ENCODE data around the gene MAN2C1.
A peak's percentile ranks its signal among the peaks of the same experiment; 100 is the strongest.
"Not testable (repeated sequence)": the region's sequence is repeated elsewhere in the genome, so short reads cannot be mapped to it uniquely, and the experiment has no call there.

The MAN2C1 gene

DNA sequence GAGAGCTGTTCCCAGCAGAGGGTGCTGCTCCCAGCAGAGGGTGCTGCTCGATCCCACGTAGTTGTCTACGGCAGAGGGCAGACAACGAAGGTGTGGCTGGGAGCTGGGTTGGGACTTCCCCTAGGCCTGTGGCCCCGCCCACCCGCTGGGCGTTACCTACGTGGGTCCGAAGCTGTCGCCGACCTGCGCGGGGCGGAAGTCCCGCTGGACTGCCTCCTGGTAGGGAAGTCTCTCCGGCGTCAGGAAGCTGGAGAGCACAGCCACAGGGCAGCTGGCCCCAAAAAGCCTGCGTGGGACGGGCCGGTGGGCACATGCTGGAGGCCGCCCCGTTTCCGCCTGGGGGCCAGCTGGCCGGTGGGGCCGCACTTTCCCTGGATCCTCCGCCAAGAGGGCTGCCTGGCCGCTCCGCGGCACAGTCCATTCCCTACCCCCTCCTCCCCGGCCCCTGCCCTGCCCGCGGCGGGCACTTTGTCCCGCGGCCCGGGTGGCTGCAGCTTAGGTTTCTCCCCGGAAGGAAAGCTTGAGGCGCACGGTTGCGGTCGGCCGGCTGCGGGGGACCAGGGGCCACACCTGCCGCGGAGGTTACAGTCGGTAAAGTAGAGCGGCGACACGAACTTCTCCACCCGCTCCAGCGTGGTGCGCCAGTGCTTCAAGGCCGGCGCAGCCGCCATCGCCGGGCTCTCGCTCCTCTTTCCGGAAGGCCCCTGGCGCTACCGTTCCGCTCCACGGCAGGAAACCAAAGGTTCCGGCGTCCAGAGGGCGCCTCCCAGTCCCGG lies at the start of gene MAN2C1:
Gene MAN2C1 (minus strand): TSS at position 695 of the 776 bp plus-strand sequence. CDS start 24 bp downstream, at position 671.
- DNase-seq: peak; percentile 93

DNA sequence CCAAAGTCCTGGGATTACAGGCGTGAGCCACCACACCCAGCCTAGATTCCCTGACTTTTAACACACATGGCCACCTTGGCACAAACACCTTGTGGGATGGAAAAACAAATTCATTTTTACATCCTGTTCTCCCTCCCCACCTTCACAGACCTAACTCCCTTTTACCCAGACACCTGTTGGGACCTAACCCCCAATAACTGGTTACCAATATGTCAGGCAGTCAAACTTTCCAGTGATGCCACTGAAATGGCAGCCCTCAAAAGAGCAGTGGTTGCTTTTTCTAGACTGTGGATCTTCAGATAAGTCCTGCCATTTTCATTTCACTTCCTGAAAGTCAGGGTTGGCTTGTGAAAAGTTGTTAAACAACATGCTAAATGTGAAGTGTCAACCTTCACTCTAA lies 48.2 kb upstream of the MAN2C1 start:
- DNase-seq: no peak

DNA sequence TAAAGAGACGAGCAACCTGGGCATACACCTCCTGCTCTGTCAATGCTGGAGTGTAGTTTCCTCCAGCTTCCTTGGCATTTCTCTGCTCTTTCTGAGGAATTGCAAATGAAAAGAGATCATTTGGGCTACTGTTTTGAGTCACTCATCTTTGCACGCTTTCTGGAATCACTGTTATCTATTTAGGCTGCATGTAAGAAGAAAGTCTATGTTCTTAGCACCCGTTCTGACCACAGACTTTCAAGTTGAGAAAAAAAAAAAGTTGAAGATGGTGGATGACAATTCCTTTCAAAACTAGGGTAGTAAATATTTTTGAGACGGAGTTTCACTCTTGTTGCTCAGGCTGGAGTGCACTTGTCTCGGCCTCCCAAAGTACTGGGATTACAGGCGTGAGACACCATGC lies 41.8 kb upstream of the MAN2C1 start:
- no peak for DNase-seq

DNA sequence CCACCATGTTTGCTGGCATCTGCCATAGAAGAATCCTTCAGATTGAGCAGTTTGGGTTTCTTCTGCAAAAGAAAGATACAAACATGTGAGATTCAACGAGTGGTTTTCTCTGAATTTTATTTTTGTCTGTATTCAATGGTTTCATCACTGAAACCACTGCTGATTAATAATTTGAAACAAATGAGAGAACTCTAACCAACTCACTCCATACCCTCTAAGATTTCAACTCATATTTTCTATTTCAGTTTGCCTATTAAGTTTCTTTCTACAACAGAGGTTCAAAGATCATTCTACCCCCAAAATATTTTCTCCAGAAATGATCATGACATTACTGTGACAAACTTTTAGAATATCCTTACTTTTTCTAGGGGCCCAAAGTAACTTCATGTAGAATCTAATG lies 38.7 kb upstream of the MAN2C1 start:
- DNase-seq: no peak

DNA sequence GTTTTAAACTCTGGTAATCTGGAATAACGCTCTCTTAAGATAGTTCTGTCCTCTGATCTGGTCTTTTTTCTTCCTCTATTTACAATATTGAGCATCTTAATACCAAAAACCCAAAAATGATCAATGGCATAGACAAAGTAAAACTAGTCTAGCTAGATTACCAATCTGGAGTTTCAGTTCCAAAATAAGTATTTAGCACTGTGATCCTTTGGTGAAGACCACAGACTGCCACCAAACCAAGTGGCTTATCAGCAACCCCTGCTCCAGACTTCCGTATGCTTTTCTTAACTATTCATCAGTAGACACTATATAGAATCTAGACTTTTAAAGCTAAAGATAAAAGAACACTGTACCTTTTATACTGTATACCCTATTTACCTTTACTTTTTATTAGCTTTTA lies 35.5 kb upstream of the MAN2C1 start:
- no peak for DNase-seq

DNA sequence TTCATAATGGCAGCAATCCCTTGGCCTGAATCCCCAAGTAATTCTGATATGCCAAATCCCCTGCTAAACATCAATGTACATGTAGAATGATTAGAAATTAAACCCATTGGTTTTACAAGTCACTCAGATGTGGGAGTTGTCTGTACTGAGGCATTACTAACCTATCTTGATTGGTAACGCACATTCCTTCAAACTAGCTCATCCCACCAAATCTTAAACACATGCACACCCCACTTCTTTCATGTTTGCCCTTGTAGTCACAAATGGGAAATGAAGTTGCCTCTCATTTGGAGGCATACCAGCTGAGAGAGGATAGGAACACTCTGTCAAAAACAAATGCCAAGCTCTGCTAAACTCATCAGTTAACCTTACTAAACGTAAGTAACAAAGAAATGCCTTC lies 29.1 kb upstream of the MAN2C1 start:
- no peak for DNase-seq

DNA sequence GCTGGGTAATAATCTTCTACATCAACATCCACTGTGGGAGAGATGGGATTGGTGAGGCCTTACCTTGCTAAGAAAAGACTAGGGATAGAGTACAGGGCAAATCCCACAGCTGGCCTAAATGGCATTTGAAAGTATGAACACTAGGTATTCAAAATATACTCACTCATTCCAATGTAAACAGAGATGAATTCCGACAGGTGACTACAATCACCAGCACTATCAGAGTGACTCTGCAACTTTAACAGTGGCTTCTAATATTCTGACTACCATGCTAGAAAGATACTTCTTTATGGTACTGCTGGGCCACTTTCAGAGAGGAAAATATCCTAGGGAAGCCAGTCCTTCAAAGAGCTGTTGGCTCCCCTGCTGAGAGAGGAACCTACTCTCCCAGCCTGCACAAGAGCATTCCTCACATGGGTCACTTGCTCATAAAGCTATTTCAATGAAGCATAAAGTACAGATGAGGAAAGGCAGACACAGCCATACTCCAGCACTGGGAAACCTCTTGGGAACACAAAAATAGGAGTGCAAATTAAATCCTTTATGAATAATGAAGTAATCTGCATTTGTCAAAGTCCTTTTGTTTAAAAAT lies 21.5 kb upstream of the MAN2C1 start:
- no peak for DNase-seq

DNA sequence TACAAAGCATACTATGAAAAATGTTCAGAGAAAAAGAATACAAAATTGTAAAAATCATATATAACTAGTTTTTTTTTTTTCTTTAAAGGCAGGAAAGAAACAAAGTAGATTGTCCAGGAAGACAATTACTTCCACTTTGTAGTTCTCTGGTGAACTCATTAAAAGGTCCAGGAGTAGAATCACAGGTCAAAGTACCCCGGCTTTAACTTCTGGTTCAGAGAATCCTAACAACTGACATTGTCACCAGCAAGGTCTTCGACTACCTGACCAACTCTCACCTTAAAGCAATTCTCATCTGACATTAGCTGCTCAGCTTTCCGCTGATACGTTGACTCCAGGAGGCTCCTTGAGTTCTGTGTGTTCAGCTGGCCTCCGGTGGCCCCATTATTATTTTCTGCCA lies 15.6 kb upstream of the MAN2C1 start:
- not testable (repeated sequence) for DNase-seq

DNA sequence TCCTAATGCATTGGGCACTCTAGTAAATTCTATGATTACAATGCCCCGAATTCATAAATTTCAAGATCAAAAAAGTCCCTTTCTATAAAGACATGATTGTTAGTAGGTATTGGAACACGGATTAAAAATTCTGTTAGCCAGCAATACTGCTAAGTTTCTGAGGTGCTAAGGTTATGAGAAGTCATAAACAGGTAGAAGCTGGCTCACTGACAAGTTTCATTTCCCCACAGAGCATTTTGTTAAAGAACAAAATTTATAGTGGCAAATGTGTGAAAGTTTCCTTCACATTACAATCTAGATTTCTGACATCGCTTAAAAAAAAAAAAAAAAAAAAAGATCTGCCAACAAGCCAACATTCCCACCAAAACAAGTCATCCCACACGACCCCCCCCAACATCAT lies 12.4 kb upstream of the MAN2C1 start:
- no peak for DNase-seq

DNA sequence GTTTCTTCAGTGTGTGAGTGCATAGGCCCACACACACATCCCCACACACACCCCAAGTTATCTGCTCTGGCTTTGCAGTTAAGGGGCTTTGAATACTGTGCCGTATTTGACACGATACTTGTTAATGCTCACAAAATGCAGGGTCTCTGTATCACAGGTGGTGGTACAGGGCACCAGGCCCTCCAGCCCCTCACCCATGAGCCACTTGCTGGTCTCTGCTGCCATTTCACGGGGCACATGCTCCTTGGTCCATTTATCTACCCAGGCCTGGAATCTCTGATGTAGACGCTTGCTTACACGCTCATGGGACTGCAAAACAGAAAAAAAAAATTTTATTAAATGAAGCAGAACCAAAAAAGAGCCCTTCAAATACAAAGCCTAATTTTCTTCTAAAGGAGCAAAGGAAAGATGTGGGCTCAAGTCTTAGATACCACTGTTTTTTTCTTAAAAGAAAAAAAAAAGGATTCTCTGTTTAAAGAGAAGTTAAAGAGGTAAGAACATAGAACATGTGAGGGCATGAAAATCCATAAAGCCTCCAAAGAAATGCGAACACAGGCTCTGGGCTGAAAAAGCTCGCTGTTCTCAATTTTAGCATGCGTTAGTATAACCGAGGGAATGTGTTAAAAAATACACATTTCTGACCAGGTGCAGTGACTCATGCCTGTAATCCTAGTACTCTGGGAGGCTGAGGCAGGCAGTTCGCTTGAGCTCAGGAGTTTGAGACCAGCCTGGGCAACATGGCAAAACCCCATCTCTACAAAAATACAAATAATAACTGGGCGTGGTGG lies 3.7 kb upstream of the MAN2C1 start:
- no peak for DNase-seq

DNA sequence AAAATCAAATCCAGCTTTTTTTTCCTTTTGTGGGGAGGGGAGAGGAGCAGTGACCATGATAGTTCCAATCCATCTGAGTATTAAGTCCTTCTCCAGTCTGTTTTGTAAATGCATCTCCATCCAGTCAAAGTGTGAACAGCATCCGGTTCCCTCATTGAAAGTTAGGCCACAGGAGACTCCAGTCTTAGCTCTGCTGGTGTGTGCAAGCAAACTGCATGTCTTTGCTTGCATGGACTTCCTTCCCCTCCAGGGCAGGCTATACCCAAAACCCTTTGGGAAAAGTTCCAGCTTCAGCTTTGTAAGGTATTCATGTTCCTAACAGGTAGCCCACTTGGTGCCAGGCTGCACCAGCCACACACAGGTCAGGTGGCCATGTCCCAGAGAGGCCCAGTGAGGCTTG lies 3.1 kb upstream of the MAN2C1 start:
- DNase-seq: no peak

DNA sequence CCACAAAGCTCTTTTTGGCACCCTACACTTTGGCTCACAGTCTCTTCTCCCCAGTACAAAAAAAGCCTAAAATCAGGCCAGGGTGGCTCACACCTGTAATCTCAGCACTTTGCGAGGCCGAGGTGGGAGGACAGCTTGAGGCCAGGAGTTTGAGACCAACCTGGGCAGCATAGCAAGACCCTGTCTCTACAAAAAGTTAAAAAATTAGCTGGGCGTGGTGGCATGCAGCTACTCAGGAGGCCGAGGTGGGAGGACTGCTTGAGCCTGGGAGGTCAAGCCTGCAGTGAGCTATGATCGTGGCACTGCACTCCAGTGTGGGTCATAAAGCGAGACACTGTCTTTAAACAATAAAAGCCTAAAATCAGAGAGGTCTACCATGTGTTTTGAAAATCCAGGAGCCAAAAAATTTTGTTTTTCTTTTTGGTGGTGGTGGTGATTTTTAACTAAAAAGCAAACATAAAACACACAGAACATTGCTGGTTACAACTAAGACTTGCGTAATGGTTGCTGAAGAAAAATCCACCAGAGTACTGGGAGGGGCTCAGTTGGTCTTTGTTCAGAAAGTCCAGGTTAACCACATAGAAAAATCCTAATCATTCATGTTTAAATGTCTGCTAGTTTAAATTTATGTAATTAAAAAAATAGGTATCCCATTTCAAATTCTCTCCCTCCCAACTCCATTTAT lies 1.6 kb upstream of the MAN2C1 start:
- DNase-seq: no peak

DNA sequence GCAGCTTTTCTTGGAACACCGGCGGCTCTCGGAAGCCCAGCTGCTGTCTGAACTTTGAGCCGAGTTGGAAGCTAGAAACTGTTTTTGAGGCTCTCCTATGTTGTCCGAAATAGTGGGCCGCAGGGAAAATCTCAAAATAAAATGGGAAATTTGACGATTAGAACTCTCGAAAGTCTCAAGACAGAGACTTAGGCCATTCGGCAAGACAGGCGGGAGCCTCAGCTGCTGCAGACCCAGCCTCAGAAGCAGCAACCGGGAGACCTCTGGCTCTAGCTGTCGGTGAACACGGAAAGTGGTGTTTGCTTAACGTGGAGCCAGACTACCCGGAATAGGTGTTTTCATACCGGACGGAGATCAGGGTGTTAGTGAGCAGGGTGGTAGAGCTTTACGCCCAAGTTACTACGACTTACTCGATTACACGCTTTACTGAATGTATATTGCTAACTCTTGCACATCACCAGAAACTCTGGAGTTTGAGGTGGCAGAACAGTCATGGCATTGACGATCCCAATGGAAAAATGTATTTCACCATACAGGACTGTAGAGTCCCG lies 357 bp upstream of the MAN2C1 start:
- DNase-seq: peak; percentile 27

DNA sequence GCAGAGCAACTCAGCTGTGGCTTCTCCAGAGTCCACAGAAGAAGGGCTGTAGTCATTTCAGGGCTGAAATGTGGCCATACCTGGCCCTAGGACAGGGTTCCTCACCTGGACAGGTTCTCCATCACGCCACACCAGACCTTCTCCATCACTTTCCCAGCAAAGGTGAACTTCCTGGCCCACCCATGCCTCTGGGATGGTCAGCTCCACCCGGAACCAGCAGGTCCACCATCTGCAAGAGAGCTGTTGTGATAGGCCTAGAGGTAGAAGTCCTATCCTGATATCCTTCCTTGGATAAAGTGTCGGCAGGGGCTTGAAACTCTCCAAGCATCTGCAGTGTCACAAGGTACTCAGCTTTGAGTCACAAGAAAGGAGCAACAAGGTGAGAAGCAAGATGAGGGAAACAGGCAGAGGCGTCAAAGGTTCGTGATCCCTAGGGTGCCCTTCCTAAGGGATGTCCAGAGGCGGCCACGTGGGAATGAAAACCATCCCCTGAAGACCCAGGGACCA lies 948 bp downstream of the MAN2C1 start:
- DNase-seq: no peak

DNA sequence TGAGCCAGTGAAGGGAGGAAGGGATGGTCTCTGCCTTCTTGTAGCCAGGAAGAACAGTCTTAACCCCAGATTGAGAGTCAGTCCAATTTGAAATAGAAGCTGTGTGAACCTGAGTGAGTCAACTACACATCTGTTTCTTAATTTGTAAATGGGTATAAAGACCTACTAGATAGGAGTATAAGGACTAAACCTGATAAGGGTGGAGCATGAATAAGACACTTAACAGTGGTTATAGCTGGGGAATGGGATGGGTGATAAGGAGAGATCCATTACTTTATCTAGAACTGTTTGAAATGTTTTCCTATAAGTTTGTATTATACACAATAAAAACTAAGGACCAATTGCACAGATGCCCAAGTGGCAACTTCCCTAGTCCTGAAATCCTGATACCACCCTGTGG lies 1.4 kb downstream of the MAN2C1 start:
- no peak for DNase-seq

DNA sequence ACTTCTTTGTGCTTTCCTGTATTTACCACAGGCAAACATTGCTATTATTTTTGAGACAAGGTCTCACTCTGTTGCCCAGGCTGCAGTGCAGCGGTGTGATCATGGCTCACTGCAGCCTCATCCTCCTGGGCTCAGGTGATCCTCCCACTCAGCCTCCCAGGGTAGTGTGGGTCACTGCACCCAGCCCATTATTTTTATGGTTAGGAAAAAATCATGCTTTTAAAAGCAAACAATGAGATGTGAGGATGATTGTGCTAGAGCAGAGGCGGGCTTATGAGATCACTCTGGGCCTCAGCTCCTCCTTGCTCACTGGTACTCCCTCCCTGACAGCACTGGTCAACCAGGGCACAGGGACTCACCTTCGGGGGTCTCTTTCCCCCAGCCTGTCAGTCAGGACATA lies 2.2 kb downstream of the MAN2C1 start:
- DNase-seq: no peak

DNA sequence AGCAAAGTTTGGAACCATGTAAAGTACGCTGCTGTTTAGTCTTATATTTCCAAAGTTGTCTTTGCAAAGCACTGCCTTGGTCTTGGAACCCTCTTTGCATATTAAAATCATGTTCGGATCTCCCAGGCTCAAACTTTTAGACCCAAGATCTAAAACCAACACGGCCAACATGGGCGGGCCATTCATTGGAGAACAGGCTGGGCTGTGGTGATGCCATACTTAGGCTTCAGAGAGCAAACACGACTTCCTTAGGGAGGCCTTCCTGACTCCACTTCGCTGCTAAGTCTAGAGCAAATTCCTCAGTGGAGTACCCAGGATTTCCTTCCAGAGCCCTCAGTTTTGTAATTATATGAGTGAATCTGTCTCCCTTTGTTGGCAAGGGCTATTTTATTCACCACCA lies 3.5 kb downstream of the MAN2C1 start:
- no peak for DNase-seq

DNA sequence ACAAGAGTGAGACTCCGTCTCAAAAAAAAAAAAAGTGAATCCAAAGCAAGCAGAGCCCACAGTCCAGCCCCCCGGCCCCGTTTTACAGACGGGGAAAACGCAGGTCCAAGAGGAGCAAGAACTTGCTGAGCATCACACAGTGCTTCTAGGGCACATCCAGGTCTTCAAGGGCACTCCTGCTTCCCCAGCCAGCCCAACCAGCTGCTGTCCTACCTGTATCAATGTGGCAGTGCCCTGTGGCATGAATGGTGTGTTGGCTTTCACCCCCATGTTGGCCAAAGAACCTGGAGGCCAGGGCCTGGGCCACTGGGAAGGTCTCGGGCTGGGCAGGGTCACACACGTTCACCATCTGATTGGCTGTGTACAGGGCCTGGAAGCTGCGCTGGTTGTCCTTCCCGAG lies 4.6 kb downstream of the MAN2C1 start:
- no peak for DNase-seq

DNA sequence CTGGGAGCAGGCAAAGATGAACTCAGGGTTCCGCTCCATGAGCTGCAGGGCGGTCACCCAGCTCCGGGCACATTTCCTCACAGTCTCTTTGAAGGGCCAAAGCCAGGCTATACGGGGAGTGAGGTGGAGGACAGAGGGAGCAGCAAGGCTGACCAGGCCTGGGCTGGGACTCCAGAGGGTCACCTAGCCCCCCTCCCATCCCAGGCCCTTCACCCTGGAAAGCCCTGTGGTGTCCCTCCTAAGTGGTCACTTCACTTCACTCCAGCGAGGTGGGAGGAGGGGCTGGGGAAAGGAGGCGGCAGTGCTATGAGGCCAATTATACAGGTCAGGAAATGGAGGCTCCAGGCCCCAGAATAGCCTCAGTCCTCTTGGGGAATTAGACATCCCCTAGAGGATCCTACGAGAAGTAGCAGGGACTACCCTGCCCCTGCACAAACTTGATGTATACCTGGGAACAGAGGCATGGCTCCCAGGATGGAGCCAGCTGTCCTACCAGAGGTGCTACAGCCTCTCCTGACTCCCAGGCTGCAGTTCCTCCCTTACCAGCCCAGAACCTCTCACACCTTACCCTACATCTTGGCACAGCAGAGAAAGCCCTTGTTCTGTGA lies 5.7 kb downstream of the MAN2C1 start:
- no peak for DNase-seq

DNA sequence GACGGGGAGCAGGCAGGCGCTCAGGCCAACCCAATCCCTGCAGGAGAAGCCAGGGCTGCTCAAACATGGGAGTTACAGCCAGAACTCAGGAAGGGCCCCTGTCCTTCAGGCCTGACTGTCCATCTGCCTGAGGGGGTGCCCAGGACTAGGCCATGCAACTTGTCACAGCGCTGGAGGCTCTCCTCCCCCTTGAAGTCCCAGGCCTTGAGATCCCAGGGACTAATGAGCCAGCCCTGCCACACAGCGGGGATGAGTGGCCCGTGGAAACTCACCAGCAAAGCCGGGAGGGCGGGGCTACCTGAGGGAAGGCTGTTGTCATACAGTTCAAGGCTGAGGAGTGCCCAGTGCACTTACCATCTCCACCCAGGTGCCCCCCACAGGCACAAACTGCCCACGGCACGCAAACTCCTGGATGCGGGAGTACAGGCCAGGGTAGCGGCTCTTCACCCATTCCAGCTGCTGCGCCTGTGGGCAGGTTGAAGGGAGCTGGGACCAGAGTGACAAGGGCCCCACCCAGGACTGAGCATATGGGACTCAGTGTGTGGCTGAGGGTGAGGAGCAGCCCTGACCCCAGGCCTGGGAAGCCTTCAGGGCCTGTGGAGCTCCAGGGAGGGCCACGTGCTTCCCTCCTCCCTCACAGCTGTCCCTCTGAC lies 6.3 kb downstream of the MAN2C1 start:
- no peak for DNase-seq

DNA sequence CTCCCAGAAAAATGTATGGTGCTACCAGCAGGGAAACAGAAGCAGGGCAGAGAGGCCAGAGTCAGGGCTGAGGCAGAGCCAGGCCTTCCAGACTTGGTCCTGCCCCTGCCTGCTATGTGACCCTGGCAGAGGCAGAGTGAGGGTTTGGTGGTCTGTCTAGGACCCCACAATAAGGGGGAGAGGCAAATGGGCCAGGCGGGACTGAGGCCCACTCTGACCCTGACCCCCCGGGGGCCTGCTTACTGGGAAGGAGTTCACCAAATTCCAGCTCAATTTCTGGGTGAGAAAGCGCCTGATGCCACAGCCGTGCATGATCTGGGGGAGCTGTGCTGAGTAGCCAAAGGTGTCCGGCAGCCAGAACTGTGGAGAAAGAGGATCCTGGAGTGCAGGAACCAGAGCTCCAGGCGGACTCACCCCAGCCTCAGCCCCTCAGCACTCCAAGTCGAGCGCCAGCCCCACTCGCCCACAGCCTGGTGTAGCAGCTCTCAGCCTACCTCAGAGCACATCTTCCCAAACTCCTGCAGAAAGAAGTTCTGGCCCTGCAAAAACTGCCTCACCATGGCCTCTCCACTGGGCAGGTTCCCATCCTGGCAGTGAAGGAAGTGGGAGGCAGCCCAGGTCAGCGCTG lies 6.9 kb downstream of the MAN2C1 start:
- DNase-seq: no peak

Data from CD4-positive, alpha-beta T cell treated with Interleukin-12 subunit alpha and Interleukin-12 subunit beta, for 1 hour (primary cell).